ENCODE data around the gene OCA2.

GRCh38 chr15:28003302-28004037, 95.6 kb downstream of the OCA2 start:
- TF ChIP-seq, protein P1, sequence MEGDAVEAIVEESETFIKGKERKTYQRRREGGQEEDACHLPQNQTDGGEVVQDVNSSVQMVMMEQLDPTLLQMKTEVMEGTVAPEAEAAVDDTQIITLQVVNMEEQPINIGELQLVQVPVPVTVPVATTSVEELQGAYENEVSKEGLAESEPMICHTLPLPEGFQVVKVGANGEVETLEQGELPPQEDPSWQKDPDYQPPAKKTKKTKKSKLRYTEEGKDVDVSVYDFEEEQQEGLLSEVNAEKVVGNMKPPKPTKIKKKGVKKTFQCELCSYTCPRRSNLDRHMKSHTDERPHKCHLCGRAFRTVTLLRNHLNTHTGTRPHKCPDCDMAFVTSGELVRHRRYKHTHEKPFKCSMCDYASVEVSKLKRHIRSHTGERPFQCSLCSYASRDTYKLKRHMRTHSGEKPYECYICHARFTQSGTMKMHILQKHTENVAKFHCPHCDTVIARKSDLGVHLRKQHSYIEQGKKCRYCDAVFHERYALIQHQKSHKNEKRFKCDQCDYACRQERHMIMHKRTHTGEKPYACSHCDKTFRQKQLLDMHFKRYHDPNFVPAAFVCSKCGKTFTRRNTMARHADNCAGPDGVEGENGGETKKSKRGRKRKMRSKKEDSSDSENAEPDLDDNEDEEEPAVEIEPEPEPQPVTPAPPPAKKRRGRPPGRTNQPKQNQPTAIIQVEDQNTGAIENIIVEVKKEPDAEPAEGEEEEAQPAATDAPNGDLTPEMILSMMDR (IDR thresholded peaks at IDR 0.05; ENCODE audit: low read length), result no peak
- TF ChIP-seq EZH2phosphoT487 (IDR thresholded peaks at IDR 0.05; ENCODE audit: low read length) (no peak), EZH2 (optimal IDR thresholded peaks at IDR 0.05; ENCODE audit: low read depth, low read length) (no peak)
